ENCODE results near the gene BCL11A. TPM values are rescaled to one million over a fixed set of nuclear protein-coding genes. Genes with fewer than 3 reads are reported as not detected.

Gene BCL11A
- polyA plus RNA-seq, 2 of the 4 experiments (the other 2 are of a cell fraction): 0.12 to 0.13 TPM

- no peak for ATAC-seq
- POLR2A ChIA-PET: no interaction called here
- no peak for FAIRE-seq
These were observed 26.8 kb downstream of the BCL11A start for GRCh38 chr2:60526623-60527022.

DNA sequence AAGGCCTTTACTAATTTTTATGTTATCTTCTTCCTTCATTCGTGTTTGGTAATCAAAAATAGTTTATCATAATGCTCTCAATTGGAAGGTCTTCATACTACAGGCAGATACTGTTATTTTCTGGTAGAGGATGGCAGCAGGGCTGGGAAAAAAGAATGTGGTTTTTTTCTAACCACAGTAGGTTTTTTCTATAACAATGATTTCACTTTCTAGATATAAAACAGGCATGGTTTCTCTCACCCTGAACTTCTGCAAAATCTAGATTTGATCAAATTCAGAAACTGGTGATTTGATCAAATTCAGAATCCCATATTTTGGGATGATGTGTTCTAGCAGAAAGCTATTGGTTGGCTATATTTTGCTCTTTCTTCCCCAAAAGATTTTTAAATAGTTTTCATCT is 27.6 kb downstream of the BCL11A start:
- H3K4me2 ChIP-seq: no peak overlapping the region
- ATAC-seq (no peak), FAIRE-seq (no peak), DNase-seq (ENCODE audit: low read depth in 1 of 2, low spot score in 1 of 2) (no peak)
- H3K4me1 ChIP-seq: 0 out of 3 replicates have a peak, but pooled peaks cover 4% of the 10 kb centered on the region
- no peak overlapping the region for H3K27ac ChIP-seq
- no peaks in the 10 kb centered on the region for H3K9me3 ChIP-seq
- H3K4me3 ChIP-seq: no peak overlapping the region
- no peak for TF ChIP-seq MAFK (IDR thresholded peaks at IDR 0.05; ENCODE audit: partially characterized antibody)
- TF ChIP-seq KDM5A (IDR thresholded peaks at IDR 0.05): no peak
- TF ChIP-seq MAZ (IDR thresholded peaks at IDR 0.05; ENCODE audit: borderline replicate concordance, low read depth, low read length): no peak
- no peak for TF ChIP-seq CHD2 (IDR thresholded peaks at IDR 0.05; ENCODE audit: low read length, partially characterized antibody)
- no peak for TF ChIP-seq KDM1A (IDR thresholded peaks at IDR 0.05; ENCODE audit: low read depth)
- TF ChIP-seq RAD21 (conservative IDR thresholded peaks at IDR 0.05 in 1 of 2, IDR thresholded peaks at IDR 0.05 in 1 of 2): no peak
- TF ChIP-seq, protein P1, sequence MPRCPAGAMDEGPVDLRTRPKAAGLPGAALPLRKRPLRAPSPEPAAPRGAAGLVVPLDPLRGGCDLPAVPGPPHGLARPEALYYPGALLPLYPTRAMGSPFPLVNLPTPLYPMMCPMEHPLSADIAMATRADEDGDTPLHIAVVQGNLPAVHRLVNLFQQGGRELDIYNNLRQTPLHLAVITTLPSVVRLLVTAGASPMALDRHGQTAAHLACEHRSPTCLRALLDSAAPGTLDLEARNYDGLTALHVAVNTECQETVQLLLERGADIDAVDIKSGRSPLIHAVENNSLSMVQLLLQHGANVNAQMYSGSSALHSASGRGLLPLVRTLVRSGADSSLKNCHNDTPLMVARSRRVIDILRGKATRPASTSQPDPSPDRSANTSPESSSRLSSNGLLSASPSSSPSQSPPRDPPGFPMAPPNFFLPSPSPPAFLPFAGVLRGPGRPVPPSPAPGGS (IDR thresholded peaks at IDR 0.05): no peak
- TF ChIP-seq NPAS2 (CRISPR knock-in tag; IDR thresholded peaks at IDR 0.05; ENCODE audit: borderline replicate concordance): no peak
- no peak for TF ChIP-seq RCOR1 (IDR thresholded peaks at IDR 0.05; ENCODE audit: low read depth, low read length)
- no peak for TF ChIP-seq JUNB (IDR thresholded peaks at IDR 0.05)
- TF ChIP-seq, protein P2, sequence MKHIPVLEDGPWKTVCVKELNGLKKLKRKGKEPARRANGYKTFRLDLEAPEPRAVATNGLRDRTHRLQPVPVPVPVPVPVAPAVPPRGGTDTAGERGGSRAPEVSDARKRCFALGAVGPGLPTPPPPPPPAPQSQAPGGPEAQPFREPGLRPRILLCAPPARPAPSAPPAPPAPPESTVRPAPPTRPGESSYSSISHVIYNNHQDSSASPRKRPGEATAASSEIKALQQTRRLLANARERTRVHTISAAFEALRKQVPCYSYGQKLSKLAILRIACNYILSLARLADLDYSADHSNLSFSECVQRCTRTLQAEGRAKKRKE (CRISPR knock-in tag; IDR thresholded peaks at IDR 0.05; ENCODE audit: low read depth): no peak
- no peak for TF ChIP-seq ELK1 (IDR thresholded peaks at IDR 0.05; ENCODE audit: low read depth, low read length)
- WGBS (ENCODE audit: missing lambda C conversion rate): 0% methylated on average over 1 of the region's 1 CpG
- ChIA-PET CTCF (no interaction called here), POLR2A (no interaction called here)

More at GRCh38 chr2:60526623-60527022, 26.8 kb downstream of the BCL11A start:
- Histone ChIP-seq H3K27ac (no peak overlapping the region), H3K9me3 (no peaks in the 10 kb centered on the region), H3K4me2 (no peak overlapping the region), H3K4me1 (0 out of 3 replicates have a peak, but pooled peaks cover 4% of the 10 kb centered on the region), H3K4me3 (no peak overlapping the region)
- DNase-seq (ENCODE audit: low read depth in 1 of 2, low spot score in 1 of 2): no peak
- 47% methylated on average over 9 of the region's 9 CpGs for WGBS (ENCODE audit: missing lambda C conversion rate)
- TF ChIP-seq ESRRA (IDR thresholded peaks at IDR 0.05; ENCODE audit: borderline replicate concordance, low read length) (no peak), ZFP36 (IDR thresholded peaks at IDR 0.05; ENCODE audit: borderline replicate concordance, partially characterized antibody) (no peak), RFX5 (IDR thresholded peaks at IDR 0.05) (no peak), NFE2L2 (conservative IDR thresholded peaks at IDR 0.05; ENCODE audit: low read length) (no peak), TFCP2L1 (CRISPR knock-in tag; IDR thresholded peaks at IDR 0.05) (no peak), EHF (CRISPR knock-in tag; IDR thresholded peaks at IDR 0.05) (no peak), ZNF302 (CRISPR knock-in tag; IDR thresholded peaks at IDR 0.05) (no peak)
- TF ChIP-seq, protein P3, sequence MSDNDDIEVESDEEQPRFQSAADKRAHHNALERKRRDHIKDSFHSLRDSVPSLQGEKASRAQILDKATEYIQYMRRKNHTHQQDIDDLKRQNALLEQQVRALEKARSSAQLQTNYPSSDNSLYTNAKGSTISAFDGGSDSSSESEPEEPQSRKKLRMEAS (IDR thresholded peaks at IDR 0.05): no peak
- CTCF ChIA-PET: interaction anchor here (1.0 to 1.6 kb wide), 2 partner anchors 23 to 60 kb away, joined by 3 read pairs; no protein-coding TSS in a partner anchor

- ChIA-PET POLR2A (no interaction called here), CTCF (no interaction called here)
- no peak overlapping the region for H3K4me3 ChIP-seq
- H3K4me1 ChIP-seq: no peaks in the 10 kb centered on the region
- FAIRE-seq (no peak), DNase-seq (ENCODE audit: low read depth in 1 of 2, low spot score in 1 of 2) (no peak), ATAC-seq (no peak)
- H3K9me3 ChIP-seq: no peaks in the 10 kb centered on the region
- H3K4me2 ChIP-seq: no peak overlapping the region
- 36% methylated on average over 4 of the region's 4 CpGs for WGBS (ENCODE audit: missing lambda C conversion rate)
- no peak overlapping the region for H3K27ac ChIP-seq
- TF ChIP-seq NFE2L2 (conservative IDR thresholded peaks at IDR 0.05; ENCODE audit: low read length): no peak
- no peak for TF ChIP-seq SREBF2 (IDR thresholded peaks at IDR 0.05)
- no peak for TF ChIP-seq RARB (CRISPR knock-in tag; IDR thresholded peaks at IDR 0.05)
- no peak for TF ChIP-seq CHD2 (IDR thresholded peaks at IDR 0.05; ENCODE audit: low read length, partially characterized antibody)
- TF ChIP-seq RCOR1 (IDR thresholded peaks at IDR 0.05; ENCODE audit: low read depth, low read length): no peak
- no peak for TF ChIP-seq PHF8 (IDR thresholded peaks at IDR 0.05; ENCODE audit: borderline replicate concordance, low read depth)
- no peak for TF ChIP-seq USF2 (IDR thresholded peaks at IDR 0.05)
- TF ChIP-seq, protein P2 (CRISPR knock-in tag; IDR thresholded peaks at IDR 0.05; ENCODE audit: low read depth): no peak
- TF ChIP-seq, protein P1 (IDR thresholded peaks at IDR 0.05): no peak
- TF ChIP-seq HOXA7 (CRISPR knock-in tag; IDR thresholded peaks at IDR 0.05): no peak
- no peak for TF ChIP-seq CEBPB (IDR thresholded peaks at IDR 0.05)
These were observed 28.6 kb downstream of the BCL11A start for GRCh38 chr2:60524874-60525273.
